HUES64 (cell line): Measurements from ENCODE around the gene FAM76B.

Source experiments
- H3K27ac ChIP-seq: 2 replicates; pipeline ENCODE4 v1.7.0; 2013; ENCODE audit warnings: low read depth, low read length, inconsistent platforms
- H3K27me3 ChIP-seq: 2 replicates; pipeline ENCODE4 v1.6.1; 2013; ENCODE audit warnings: mild to moderate bottlenecking, low read length; ENCODE audit not compliant: insufficient read depth
- H3K36me3 ChIP-seq: 2 replicates; pipeline ENCODE4 v1.6.1; 2013; ENCODE audit warnings: mild to moderate bottlenecking, low read length; ENCODE audit not compliant: insufficient read depth
- H3K4me1 ChIP-seq: 2 replicates; pipeline ENCODE4 v1.6.1; 2013; ENCODE audit warnings: mild to moderate bottlenecking, low read length, moderate library complexity; ENCODE audit not compliant: insufficient read depth
- H3K4me3 ChIP-seq: 2 replicates; pipeline ENCODE4 v1.5.1; 2013; ENCODE audit warnings: mild to moderate bottlenecking, low read length, moderate library complexity
- H3K9ac ChIP-seq: 2 replicates; pipeline ENCODE4 v1.6.1; 2013; ENCODE audit warnings: mild to moderate bottlenecking, low read depth, low read length
- H3K9me3 ChIP-seq: 2 replicates; pipeline ENCODE4 v1.6.1; 2013; ENCODE audit warnings: low read depth, low read length; ENCODE audit not compliant: insufficient read depth
- WGBS: fragments of 150-250, 120-280 bp; methylation state at CpG from one replicate; pipeline ENCODE4 v1.1.7; 2013; ENCODE audit warnings: missing lambda C conversion rate; 5-methylcytosine and 5-hydroxymethylcytosine counted together

The FAM76B gene

DNA sequence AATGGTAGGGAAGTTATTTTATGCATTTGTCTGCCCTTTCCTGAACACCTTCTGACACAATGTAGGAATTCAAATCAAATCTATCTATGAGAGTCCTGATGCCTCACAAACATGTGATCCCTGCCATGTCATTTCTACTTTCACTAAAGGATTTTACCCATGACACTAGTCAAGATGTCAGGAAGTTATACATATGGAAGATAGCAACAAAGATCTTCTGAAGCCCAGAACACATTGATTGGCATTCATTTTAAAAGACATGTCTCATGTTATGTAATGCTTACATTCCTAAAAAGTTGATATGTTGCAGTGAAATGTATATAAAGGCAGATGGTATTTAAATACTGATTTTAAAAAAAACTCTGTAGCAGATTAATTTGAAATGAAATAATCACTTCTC, 61.5 kb downstream of the FAM76B start:
- Histone ChIP-seq H3K9ac (no peak overlapping the region), H3K36me3 (no peaks in the 10 kb centered on the region), H3K27ac (no peak overlapping the region), H3K4me1 (no peaks in the 10 kb centered on the region), H3K9me3 (no peaks in the 10 kb centered on the region), H3K27me3 (no peaks in the 10 kb centered on the region), H3K4me3 (no peak overlapping the region)

GRCh38 chr11:95727620-95728019, 62.0 kb downstream of the FAM76B start:
- Histone ChIP-seq H3K4me1 (no peaks in the 10 kb centered on the region), H3K9me3 (no peaks in the 10 kb centered on the region), H3K36me3 (no peaks in the 10 kb centered on the region), H3K27me3 (no peaks in the 10 kb centered on the region), H3K9ac (no peak overlapping the region), H3K27ac (no peak overlapping the region), H3K4me3 (no peak overlapping the region)
- WGBS: 93% methylated on average over 6 of the region's 6 CpGs

DNA sequence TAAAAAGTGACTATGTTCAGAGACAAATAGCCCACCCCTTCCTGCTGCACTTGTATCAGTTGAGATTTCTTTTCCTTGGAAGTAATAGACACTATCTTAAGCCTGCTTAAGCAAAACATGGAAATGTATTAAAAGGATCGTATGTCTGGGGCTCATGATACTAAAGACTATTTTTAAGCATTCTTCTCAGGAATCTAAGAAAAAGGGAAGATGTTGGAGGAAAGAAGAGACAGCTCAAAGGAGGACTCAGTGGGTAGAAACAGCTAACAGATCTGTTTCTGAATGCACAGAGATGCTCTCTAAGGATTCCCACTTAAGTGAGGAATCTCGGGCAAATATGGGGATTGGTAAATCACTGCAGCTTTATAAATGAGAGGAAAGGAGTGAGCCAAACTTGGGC, 62.5 kb downstream of the FAM76B start:
- H3K27me3 ChIP-seq: no peaks in the 10 kb centered on the region
- no peaks in the 10 kb centered on the region for H3K4me1 ChIP-seq
- H3K36me3 ChIP-seq: no peaks in the 10 kb centered on the region
- no peak overlapping the region for H3K27ac ChIP-seq
- 88% methylated on average over 2 of the region's 2 CpGs for WGBS
- no peak overlapping the region for H3K9ac ChIP-seq
- H3K4me3 ChIP-seq: no peak overlapping the region
- no peaks in the 10 kb centered on the region for H3K9me3 ChIP-seq

- Histone ChIP-seq H3K27ac (no peak overlapping the region), H3K27me3 (no peaks in the 10 kb centered on the region), H3K4me3 (no peak overlapping the region), H3K9me3 (no peaks in the 10 kb centered on the region), H3K36me3 (no peaks in the 10 kb centered on the region), H3K9ac (no peak overlapping the region), H3K4me1 (no peaks in the 10 kb centered on the region)
- no CpG with 5 or more reads among the region's 1 CpG for WGBS
Measured at GRCh38 chr11:95725196-95725595, 64.4 kb downstream of the FAM76B start.

GRCh38 chr11:95723361-95723942, 66.1 kb downstream of the FAM76B start:
- Histone ChIP-seq H3K9ac (no peak overlapping the region), H3K27ac (no peak overlapping the region), H3K36me3 (no peaks in the 10 kb centered on the region), H3K4me1 (no peaks in the 10 kb centered on the region), H3K4me3 (no peak overlapping the region), H3K9me3 (no peaks in the 10 kb centered on the region), H3K27me3 (no peaks in the 10 kb centered on the region)
- 91% methylated on average over 3 of the region's 3 CpGs for WGBS

- Histone ChIP-seq H3K9ac (no peak overlapping the region), H3K4me1 (no peaks in the 10 kb centered on the region), H3K9me3 (no peaks in the 10 kb centered on the region), H3K36me3 (no peaks in the 10 kb centered on the region), H3K27me3 (no peaks in the 10 kb centered on the region), H3K27ac (no peak overlapping the region), H3K4me3 (no peak overlapping the region)
- WGBS: 75% methylated on average over 1 of the region's 3 CpGs
Measured at GRCh38 chr11:95720195-95720594, 69.4 kb downstream of the FAM76B start.
